Neuronal stem cell (in vitro differentiated cells): ENCODE measurements around the gene SMG1.
A peak's percentile ranks its signal among the peaks of the same experiment; 100 is the strongest.

Experiments used
- DNase-seq: peaks from one replicate; pipeline ENCODE4 v3.0.0-alpha.2; 2013; ENCODE audit warnings: low spot score
- H2AFZ ChIP-seq: one replicate; pipeline ENCODE4 v1.6.1; 2013; ENCODE audit warnings: mild to moderate bottlenecking, low read length, inconsistent platforms
- H2AK5ac ChIP-seq: 2 replicates; pipeline ENCODE4 v1.6.1; 2013; ENCODE audit warnings: low read depth, mild to moderate bottlenecking, inconsistent platforms, low read length, moderate library complexity, mixed read lengths
- H2BK120ac ChIP-seq: 2 replicates; pipeline ENCODE4 v1.6.1; 2013; ENCODE audit warnings: low read depth, mild to moderate bottlenecking, inconsistent platforms, low read length, moderate library complexity, mixed read lengths
- H2BK12ac ChIP-seq: one replicate; pipeline ENCODE4 v1.6.1; 2013; ENCODE audit warnings: low read length, inconsistent platforms
- H2BK15ac ChIP-seq: 2 replicates; pipeline ENCODE4 v1.6.1; 2013; ENCODE audit warnings: mild to moderate bottlenecking, low read length, inconsistent platforms, mixed read lengths
- H2BK5ac ChIP-seq: one replicate; pipeline ENCODE4 v1.6.1; 2013; ENCODE audit warnings: inconsistent platforms, mild to moderate bottlenecking, low read length, moderate library complexity
- H3K14ac ChIP-seq: one replicate; pipeline ENCODE4 v1.6.1; 2013; ENCODE audit warnings: low read length, inconsistent platforms
- H3K18ac ChIP-seq: 2 replicates; pipeline ENCODE4 v1.6.1; 2013; ENCODE audit warnings: low read length, inconsistent platforms
- H3K23ac ChIP-seq: 2 replicates; pipeline ENCODE4 v1.6.1; 2013; ENCODE audit warnings: low read depth, mild to moderate bottlenecking, mixed read lengths, low read length, inconsistent platforms; ENCODE audit not compliant: poor library complexity
- H3K27ac ChIP-seq: replicated peaks from 3 replicates; pipeline ENCODE4 v1.5.1; 2013; ENCODE audit warnings: low read length, inconsistent platforms
- H3K27me3 ChIP-seq, 3 experiments: 2 replicates each; pipeline ENCODE4 v1.6.1; 2013; ENCODE audit warnings: low read length in 3 of 3, mild to moderate bottlenecking in 2 of 3, inconsistent platforms in 1 of 3, low read depth in 1 of 3, mixed read lengths in 1 of 3, moderate library complexity in 1 of 3; ENCODE audit not compliant: control insufficient read depth in 3 of 3, insufficient read depth in 3 of 3
- H3K36me3 ChIP-seq, 2 donors: replicated peaks in 1 of 2; 2 replicates each; pipeline ENCODE4 v1.6.1; 2013; ENCODE audit warnings: low read length in 2 of 2; ENCODE audit not compliant: control insufficient read depth in 2 of 2, insufficient read depth in 2 of 2
- H3K4ac ChIP-seq: 2 replicates; pipeline ENCODE4 v1.6.1; 2013; ENCODE audit warnings: inconsistent platforms, mild to moderate bottlenecking, low read length, moderate library complexity
- H3K4me1 ChIP-seq, 2 donors: 1 replicate in 1 of 2; 2 replicates in 1 of 2; pipeline ENCODE4 v1.6.1; 2013; ENCODE audit warnings: low read length in 2 of 2, low read depth in 1 of 2; ENCODE audit not compliant: control insufficient read depth in 2 of 2, insufficient read depth in 1 of 2
- H3K4me2 ChIP-seq: one replicate; pipeline ENCODE4 v1.6.1; 2013; ENCODE audit warnings: mild to moderate bottlenecking, low read length, inconsistent platforms; ENCODE audit not compliant: insufficient read depth, poor library complexity, severe bottlenecking
- H3K4me3 ChIP-seq, 2 donors: 2 replicates each; pipeline ENCODE4 v1.5.1; 2013; ENCODE audit warnings: low read length in 2 of 2, mild to moderate bottlenecking in 2 of 2, inconsistent platforms in 1 of 2, moderate library complexity in 1 of 2
- H3K79me1 ChIP-seq: one replicate; pipeline ENCODE4 v1.6.1; 2013; ENCODE audit warnings: low read depth, mild to moderate bottlenecking, inconsistent platforms, low read length, moderate library complexity
- H3K9ac ChIP-seq: one replicate; pipeline ENCODE4 v1.6.1; 2013; ENCODE audit warnings: mild to moderate bottlenecking, low read depth, low read length, inconsistent platforms; ENCODE audit not compliant: poor library complexity
- H3K9me3 ChIP-seq, 2 donors: replicated peaks in 1 of 2; 2 replicates each; pipeline versions ENCODE3 to v1.6.1; 2013; ENCODE audit warnings: low read length in 2 of 2, mild to moderate bottlenecking in 2 of 2, inconsistent platforms in 1 of 2, low read depth in 1 of 2, mixed read lengths in 1 of 2, moderate library complexity in 1 of 2; ENCODE audit not compliant: control insufficient read depth in 2 of 2, insufficient read depth in 1 of 2
- H4K8ac ChIP-seq: one replicate; pipeline ENCODE4 v1.6.1; 2013; ENCODE audit warnings: low read depth, mild to moderate bottlenecking, inconsistent platforms, low read length, moderate library complexity
- H4K91ac ChIP-seq: one replicate; pipeline ENCODE4 v1.6.1; 2013; ENCODE audit warnings: low read length, low read depth, mild to moderate bottlenecking, inconsistent platforms; ENCODE audit not compliant: poor library complexity
- WGBS, 2 donors: extraction: QIAGEN DNeasy Blood & Tissue Kit; methylation state at CpG; one replicate each; pipeline ENCODE4 v1.1.7; 2013; ENCODE audit warnings: missing lambda C conversion rate in 2 of 2, mixed read lengths in 1 of 2; ENCODE audit not compliant: insufficient read length in 2 of 2, insufficient replicate concordance in 1 of 2; ENCODE audit errors: extremely low coverage in 2 of 2; 5-methylcytosine and 5-hydroxymethylcytosine counted together

The SMG1 gene

DNA sequence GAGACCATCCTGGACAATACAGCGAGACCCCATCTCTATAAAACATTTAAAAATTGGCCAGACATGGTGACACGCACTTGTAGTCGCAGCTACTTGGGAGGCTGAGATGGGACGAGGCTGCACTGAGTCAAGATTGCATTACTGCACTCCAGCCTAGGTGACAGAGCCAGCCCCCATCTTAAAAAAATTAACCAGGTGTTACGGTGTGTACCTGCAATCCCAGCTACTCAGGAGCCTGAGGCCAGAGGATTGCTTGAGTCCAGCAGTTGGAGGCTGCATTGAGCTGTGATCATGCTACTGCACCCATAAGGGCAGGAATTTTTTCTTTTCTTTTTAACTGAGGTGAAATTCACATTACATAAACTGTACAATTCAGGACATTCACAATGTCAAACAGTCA is 40.6 kb upstream of the SMG1 start:
- no peak overlapping the region for H3K4me2 ChIP-seq
- no CpG with 5 or more reads among the region's 5 CpGs for WGBS, 2 donors
- H3K36me3 ChIP-seq: no peaks in the 10 kb centered on the region

GRCh38 chr16:18965555-18965954 is 39.3 kb upstream of the SMG1 start:
- H2BK15ac ChIP-seq: no peak overlapping the region
- H3K14ac ChIP-seq: no peak overlapping the region
- no peaks in the 10 kb centered on the region for H3K9me3 ChIP-seq
- H3K27me3 ChIP-seq: peaks cover 0 to 3% (median 0%) of the 10 kb centered on the region in 3 experiments
- H3K18ac ChIP-seq: no peak overlapping the region
- no peaks in the 10 kb centered on the region for H3K79me1 ChIP-seq
- no peak overlapping the region for H3K23ac ChIP-seq
- DNase-seq: no peak
- H3K4me2 ChIP-seq: no peak overlapping the region
- H2BK12ac ChIP-seq: no peak overlapping the region
- H2BK5ac ChIP-seq: no peak overlapping the region
- no CpG with 5 or more reads among the region's 5 CpGs for WGBS, 2 donors
- H4K8ac ChIP-seq: no peak overlapping the region
- no peaks in the 10 kb centered on the region for H3K4me1 ChIP-seq
- H3K36me3 ChIP-seq: no peaks in the 10 kb centered on the region
- no peak overlapping the region for H3K9ac ChIP-seq
- H2AK5ac ChIP-seq: no peak overlapping the region
- no peak overlapping the region for H2AFZ ChIP-seq
- H4K91ac ChIP-seq: no peak overlapping the region
- no peak overlapping the region for H3K4me3 ChIP-seq
- H3K27ac ChIP-seq: no peak overlapping the region
- H3K4ac ChIP-seq: no peak overlapping the region
- no peak overlapping the region for H2BK120ac ChIP-seq

More for the DNA sequence above, 40.6 kb upstream of the SMG1 start:
- Histone ChIP-seq H3K4ac (no peak overlapping the region), H3K9me3 (no peaks in the 10 kb centered on the region), H2BK12ac (no peak overlapping the region), H2BK120ac (no peak overlapping the region), H3K4me3 (no peak overlapping the region), H3K14ac (no peak overlapping the region), H3K23ac (no peak overlapping the region), H3K27ac (no peak overlapping the region), H3K9ac (no peak overlapping the region), H4K8ac (no peak overlapping the region), H4K91ac (no peak overlapping the region), H3K18ac (no peak overlapping the region), H3K27me3 (no peaks in the 10 kb centered on the region), H2AFZ (no peak overlapping the region), H3K79me1 (no peaks in the 10 kb centered on the region), H2BK5ac (no peak overlapping the region), H3K4me1 (no peaks in the 10 kb centered on the region), H2BK15ac (no peak overlapping the region), H2AK5ac (no peak overlapping the region)
- no peak for DNase-seq

DNA sequence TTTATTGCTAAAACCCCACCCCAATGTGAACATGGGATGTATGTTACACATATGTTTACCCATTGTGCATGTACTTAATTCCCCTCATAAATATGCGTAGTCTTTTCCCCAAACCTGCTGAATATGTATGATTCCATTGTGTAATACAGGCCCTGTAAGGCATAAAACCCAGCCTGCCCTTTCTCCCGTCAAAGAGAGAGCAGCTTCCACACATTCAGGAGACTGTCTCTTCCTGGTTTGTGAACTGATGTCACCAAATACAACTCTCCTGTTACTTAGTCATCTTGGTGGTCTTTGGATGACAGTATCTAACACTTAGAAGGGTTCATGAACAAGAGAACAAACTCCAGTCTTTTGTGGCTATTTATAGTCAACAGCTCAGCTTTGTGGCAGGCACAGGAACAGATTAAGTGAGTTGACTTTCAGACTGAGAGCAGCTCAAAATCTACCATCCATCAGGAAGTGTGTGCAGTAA is 32.9 kb upstream of the SMG1 start:
- Histone ChIP-seq H3K4me3 (no peak overlapping the region), H3K23ac (no peak overlapping the region), H3K79me1 (no peaks in the 10 kb centered on the region), H3K27me3 (peaks cover 0 to 9% (median 0%) of the 10 kb centered on the region in 3 experiments), H3K36me3 (no peaks in the 10 kb centered on the region), H3K9ac (no peak overlapping the region), H2BK120ac (no peak overlapping the region), H2AFZ (peak overlapping the region; percentile 82), H3K9me3 (no peaks in the 10 kb centered on the region), H2AK5ac (no peak overlapping the region), H3K18ac (no peak overlapping the region), H2BK12ac (no peak overlapping the region), H3K4me1 (peaks cover 5 to 11% of the 10 kb centered on the region in 2 donors), H4K91ac (no peak overlapping the region), H2BK5ac (no peak overlapping the region), H3K4me2 (no peak overlapping the region), H3K14ac (no peak overlapping the region), H4K8ac (no peak overlapping the region), H2BK15ac (no peak overlapping the region), H3K4ac (no peak overlapping the region), H3K27ac (no peak overlapping the region)
- WGBS, 2 donors: no CpG with 5 or more reads among the region's 2 CpGs
- no peak for DNase-seq

- peak overlapping the region; percentile 82 for H2AFZ ChIP-seq
- no peak overlapping the region for H2BK5ac ChIP-seq
- no peaks in the 10 kb centered on the region for H3K79me1 ChIP-seq
- H3K36me3 ChIP-seq: no peaks in the 10 kb centered on the region
- no peak overlapping the region for H3K18ac ChIP-seq
- H3K4me3 ChIP-seq: no peak overlapping the region
- H3K14ac ChIP-seq: no peak overlapping the region
- no peak overlapping the region for H2BK15ac ChIP-seq
- H4K8ac ChIP-seq: no peak overlapping the region
- no peak overlapping the region for H2BK120ac ChIP-seq
- DNase-seq: no peak
- no peak overlapping the region for H3K27ac ChIP-seq
- H3K9ac ChIP-seq: no peak overlapping the region
- H3K4ac ChIP-seq: no peak overlapping the region
- no CpG with 5 or more reads among the region's 2 CpGs for WGBS, 2 donors
- H3K9me3 ChIP-seq: no peaks in the 10 kb centered on the region
- no peak overlapping the region for H3K4me2 ChIP-seq
- no peak overlapping the region for H4K91ac ChIP-seq
- peaks cover 0 to 9% (median 0%) of the 10 kb centered on the region in 3 experiments for H3K27me3 ChIP-seq
- H2AK5ac ChIP-seq: no peak overlapping the region
- peaks cover 5 to 11% of the 10 kb centered on the region in 2 donors for H3K4me1 ChIP-seq
- no peak overlapping the region for H2BK12ac ChIP-seq
- H3K23ac ChIP-seq: no peak overlapping the region
These were observed 32.4 kb upstream of the SMG1 start for GRCh38 chr16:18958621-18959029.
